PC-9 (cell line): ENCODE data around the gene MEAK7. TPM values are rescaled to one million over a fixed set of nuclear protein-coding genes. Genes with fewer than 3 reads are reported as not detected.

Experiments used
- BruUV-seq: library from RNA; stranded (reverse); fragments of 400-500 nt; replicated peaks from 2 replicates; lab custom pipeline; 2021; lab: Mats Ljungman, UMichigan
- CTCF ChIA-PET: fragments of 300-600 bp; sonication (Branson Sonifier 250); formaldehyde crosslinking; loops from one replicate; lab custom pipeline; 2022; ENCODE audit warnings: antibody characterized with exemption; lab: Charles Lee
- POLR2A ChIA-PET: fragments of 300-600 bp; sonication (Branson Sonifier 250); formaldehyde crosslinking; loops from one replicate; lab custom pipeline; 2022; ENCODE audit warnings: antibody characterized with exemption; ENCODE audit not compliant: unreplicated experiment; lab: Charles Lee
- DNase-seq, 2 experiments: peaks; one replicate each; pipeline versions ENCODE4 v3.0.0 to v3.0.0-alpha.2; 2015 to 2022; ENCODE audit warnings: mixed read lengths in 1 of 2
- H2AFZ ChIP-seq: fragments of 200-600 bp; sonication (generic); 2 replicates; pipeline ENCODE4 v1.8.1; 2017; ENCODE audit warnings: antibody characterized with exemption
- H3F3A ChIP-seq: fragments of 200-600 bp; sonication (generic); 2 replicates; pipeline ENCODE4 v1.8.1; 2017; ENCODE audit warnings: antibody characterized with exemption, mild to moderate bottlenecking, low read depth; ENCODE audit not compliant: insufficient read depth
- H3K27ac ChIP-seq: fragments of 200-600 bp; sonication (generic); 2 replicates; pipeline ENCODE4 v1.6.1; 2016; ENCODE audit warnings: mixed run types
- H3K27me3 ChIP-seq: fragments of 200-600 bp; sonication (generic); 2 replicates; pipeline ENCODE4 v1.6.1; 2016; ENCODE audit warnings: low read depth, mixed run types; ENCODE audit not compliant: insufficient read depth
- H3K36me3 ChIP-seq: fragments of 200-600 bp; sonication (generic); 2 replicates; pipeline ENCODE4 v1.6.1; 2016; ENCODE audit warnings: low read depth, mixed run types
- H3K4me1 ChIP-seq: fragments of 200-600 bp; sonication (generic); replicated peaks from 2 replicates; pipeline ENCODE4 v1.6.1; 2016; ENCODE audit warnings: mixed run types; ENCODE audit not compliant: insufficient read depth
- H3K4me2 ChIP-seq: fragments of 200-600 bp; sonication (generic); 2 replicates; pipeline ENCODE4 v1.6.1; 2017; ENCODE audit warnings: mixed run types
- H3K4me3 ChIP-seq: fragments of 200-600 bp; sonication (generic); 2 replicates; pipeline ENCODE4 v1.6.1; 2016; ENCODE audit warnings: mixed run types
- H3K79me2 ChIP-seq: fragments of 200-600 bp; sonication (generic); 2 replicates; pipeline ENCODE4 v1.6.1; 2017; ENCODE audit warnings: low read depth, mixed run types
- H3K9me2 ChIP-seq: fragments of 200-600 bp; sonication (generic); 2 replicates; pipeline ENCODE4 v1.8.1; 2017; ENCODE audit warnings: mild to moderate bottlenecking; ENCODE audit not compliant: insufficient read depth
- H3K9me3 ChIP-seq: fragments of 200-600 bp; sonication (generic); 2 replicates; pipeline ENCODE4 v1.8.1; 2016; ENCODE audit warnings: low read depth; ENCODE audit not compliant: insufficient read depth
- H4K20me1 ChIP-seq: fragments of 200-600 bp; sonication (generic); 2 replicates; pipeline ENCODE4 v1.8.1; 2017; ENCODE audit not compliant: insufficient read depth
- CTCF ChIP-seq: fragments of 200-600 bp; sonication (generic); conservative IDR thresholded peaks from 2 replicates; pipeline ENCODE4 v1.6.1; 2017; ENCODE audit warnings: mixed run types, antibody characterized with exemption, mild to moderate bottlenecking, moderate library complexity
- EZH2 ChIP-seq: fragments of 200-600 bp; sonication (generic); IDR thresholded peaks from 2 replicates; pipeline ENCODE4 v1.8.0; 2017; ENCODE audit warnings: antibody characterized with exemption, low read depth
- intact Hi-C: fragments of 100-400 bp; cut with micrococcal nuclease; formaldehyde crosslinking; loops from one replicate; pipeline ENCODE4 v1.10.0; 2022; ENCODE audit not compliant: unreplicated experiment
- total RNA-seq: library from RNA; stranded (reverse); gene quantifications from 2 replicates; pipeline ENCODE4 v1.2.3, GENCODE V29; 2021

The MEAK7 gene
- total RNA-seq, 1 experiment from 2014 or later = 73.4 TPM

GRCh38 chr16:84511180-84511800 lies 6.8 kb upstream of the MEAK7 start:
- no peak for TF ChIP-seq EZH2
- peak; percentile 96 for TF ChIP-seq CTCF

GRCh38 chr16:84509032-84509950 lies 4.8 kb upstream of the MEAK7 start:
- Histone ChIP-seq H3K9me2 (no peaks in the 10 kb centered on the region), H2AFZ (no peak overlapping the region), H3F3A (peaks cover 15% of the 10 kb centered on the region; the same call in 1 of the 2 replicates), H3K27ac (no peak overlapping the region), H3K4me1 (peaks cover 22% of the 10 kb centered on the region), H3K9me3 (no peaks in the 10 kb centered on the region), H3K4me2 (no peak overlapping the region), H3K36me3 (no peaks in the 10 kb centered on the region), H3K79me2 (peaks cover 2% of the 10 kb centered on the region), H3K27me3 (no peaks in the 10 kb centered on the region), H3K4me3 (no peak overlapping the region), H4K20me1 (no peaks in the 10 kb centered on the region)
- POLR2A ChIA-PET = interaction anchor here (0.7 kb wide), 1 partner anchor 1046 kb away, joined by 3 read pairs; no protein-coding TSS in a partner anchor
- DNase-seq = no peak
- no TSS peak for BruUV-seq
- intact Hi-C loops = no loop called here
- no peak for TF ChIP-seq EZH2
- TF ChIP-seq CTCF = no peak
- CTCF ChIA-PET = interaction anchor here (0.7 to 1.1 kb wide), 3 partner anchors 322 to 424 kb away, joined by 3 to 5 read pairs (median 5); partner anchors contain the start of gene TAF1C

More at GRCh38 chr16:84511180-84511800, 6.8 kb upstream of the MEAK7 start:
- H4K20me1 ChIP-seq = no peaks in the 10 kb centered on the region
- DNase-seq = peak; percentile 66 to 76
- peaks cover 9% of the 10 kb centered on the region; the same call in 1 of the 2 replicates for H3K4me1 ChIP-seq
- no peaks in the 10 kb centered on the region for H3K9me3 ChIP-seq
- POLR2A ChIA-PET = no interaction called here
- H2AFZ ChIP-seq = no peak overlapping the region
- H3K4me2 ChIP-seq = peak overlapping the region; percentile 50; the same call in 1 of the 2 replicates
- no peaks in the 10 kb centered on the region for H3K79me2 ChIP-seq
- CTCF ChIA-PET = interaction anchor here (0.6 to 1.2 kb wide), 4 partner anchors 11 to 575 kb away, joined by 3 to 14 read pairs (median 8); no protein-coding TSS in a partner anchor
- no peaks in the 10 kb centered on the region for H3K9me2 ChIP-seq
- no peaks in the 10 kb centered on the region for H3K27me3 ChIP-seq
- H3F3A ChIP-seq = peaks cover 6% of the 10 kb centered on the region; the same call in 1 of the 2 replicates
- no TSS peak for BruUV-seq
- H3K4me3 ChIP-seq = no peak overlapping the region
- intact Hi-C loops = loop anchor here (1.0 to 5.0 kb wide), 5 partner anchors 46 to 461 kb away; no protein-coding TSS in a partner anchor
- no peak overlapping the region for H3K27ac ChIP-seq
- no peaks in the 10 kb centered on the region for H3K36me3 ChIP-seq

- no peaks in the 10 kb centered on the region for H3K9me2 ChIP-seq
- H3K4me1 ChIP-seq = peaks cover 25% of the 10 kb centered on the region
- no peaks in the 10 kb centered on the region for H4K20me1 ChIP-seq
- ChIA-PET CTCF (interaction anchor here (0.7 to 1.1 kb wide), 3 partner anchors 322 to 424 kb away, joined by 3 to 5 read pairs (median 5); partner anchors contain the start of gene TAF1C), POLR2A (no interaction called here)
- no peaks in the 10 kb centered on the region for H3K27me3 ChIP-seq
- no peak overlapping the region for H3K27ac ChIP-seq
- H3K9me3 ChIP-seq = no peaks in the 10 kb centered on the region
- intact Hi-C loops = no loop called here
- H3K4me2 ChIP-seq = no peak overlapping the region
- no peak overlapping the region for H3K4me3 ChIP-seq
- no peaks in the 10 kb centered on the region for H3K36me3 ChIP-seq
- H2AFZ ChIP-seq = no peak overlapping the region
- H3K79me2 ChIP-seq = peaks cover 10% of the 10 kb centered on the region
- BruUV-seq = no TSS peak
- no peak for TF ChIP-seq EZH2
- no peak for TF ChIP-seq CTCF
- peaks cover 15% of the 10 kb centered on the region; the same call in 1 of the 2 replicates for H3F3A ChIP-seq
- DNase-seq = no peak
Observed at GRCh38 chr16:84508502-84508901, 4.0 kb upstream of the MEAK7 start.
